D721Med (cell line): ENCODE measurements around the gene OR2B3.

Experiments
- DNase-seq: peaks from one replicate; pipeline ENCODE4 v3.0.0; 2011; ENCODE audit warnings: low spot score; ENCODE audit not compliant: insufficient read length
- FAIRE-seq: peaks from 2 replicates; lab custom pipeline; 2011; peaks lifted over from hg19 to GRCh38; lab: Jason Lieb, UNC
- TF ChIP-seq, protein P1 (sequence below): IDR thresholded peaks from 2 replicates; pipeline ENCODE4 v1.5.1; 2012; ENCODE audit warnings: mild to moderate bottlenecking, control low read depth; ENCODE audit not compliant: insufficient read depth; ENCODE audit errors: missing control alignments

The OR2B3 gene

DNA sequence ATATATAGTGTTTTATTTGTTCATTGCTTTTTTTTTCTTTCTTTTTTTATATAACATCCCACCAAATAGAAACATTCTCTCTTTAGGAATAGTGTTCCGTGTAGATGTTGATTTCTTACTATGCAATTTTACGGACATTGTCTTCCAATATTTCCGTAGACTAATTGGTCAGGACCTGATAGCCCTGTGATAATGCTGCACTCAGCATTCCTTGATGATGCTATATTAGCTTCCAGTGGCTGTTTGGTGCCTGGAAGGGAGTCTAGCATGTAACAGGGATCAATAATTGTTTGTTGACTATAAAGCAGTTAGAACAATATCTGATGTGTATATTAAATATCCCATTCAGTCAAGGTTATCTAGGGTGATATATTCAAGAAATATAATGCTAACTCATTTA is 35.4 kb downstream of the OR2B3 start:
- no peak for DNase-seq
- TF ChIP-seq, protein P1, sequence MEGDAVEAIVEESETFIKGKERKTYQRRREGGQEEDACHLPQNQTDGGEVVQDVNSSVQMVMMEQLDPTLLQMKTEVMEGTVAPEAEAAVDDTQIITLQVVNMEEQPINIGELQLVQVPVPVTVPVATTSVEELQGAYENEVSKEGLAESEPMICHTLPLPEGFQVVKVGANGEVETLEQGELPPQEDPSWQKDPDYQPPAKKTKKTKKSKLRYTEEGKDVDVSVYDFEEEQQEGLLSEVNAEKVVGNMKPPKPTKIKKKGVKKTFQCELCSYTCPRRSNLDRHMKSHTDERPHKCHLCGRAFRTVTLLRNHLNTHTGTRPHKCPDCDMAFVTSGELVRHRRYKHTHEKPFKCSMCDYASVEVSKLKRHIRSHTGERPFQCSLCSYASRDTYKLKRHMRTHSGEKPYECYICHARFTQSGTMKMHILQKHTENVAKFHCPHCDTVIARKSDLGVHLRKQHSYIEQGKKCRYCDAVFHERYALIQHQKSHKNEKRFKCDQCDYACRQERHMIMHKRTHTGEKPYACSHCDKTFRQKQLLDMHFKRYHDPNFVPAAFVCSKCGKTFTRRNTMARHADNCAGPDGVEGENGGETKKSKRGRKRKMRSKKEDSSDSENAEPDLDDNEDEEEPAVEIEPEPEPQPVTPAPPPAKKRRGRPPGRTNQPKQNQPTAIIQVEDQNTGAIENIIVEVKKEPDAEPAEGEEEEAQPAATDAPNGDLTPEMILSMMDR: no peak
- FAIRE-seq: no peak

DNA sequence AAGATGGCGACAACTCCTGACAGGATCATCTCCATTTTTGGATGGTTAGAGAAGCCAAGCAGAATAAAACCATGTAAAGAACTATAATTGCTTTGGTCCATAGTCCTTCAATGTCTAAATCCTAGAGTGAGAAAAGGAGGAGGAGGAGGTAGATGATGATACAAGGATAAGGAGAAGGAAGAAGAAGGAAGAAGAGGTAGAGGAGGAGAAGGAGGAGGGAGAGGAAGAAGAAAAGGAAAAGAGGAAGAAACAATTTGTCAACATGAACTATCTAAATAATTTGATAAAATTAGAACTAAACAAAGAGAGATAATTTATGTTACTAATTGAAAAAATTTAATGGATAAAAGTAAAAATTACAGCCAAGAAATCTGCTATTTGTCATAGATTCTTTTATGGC is 42.0 kb downstream of the OR2B3 start, which contains the start of gene OR2W1:
Gene OR2W1 (minus strand): TSS at position 101 of the 400 bp plus-strand sequence. CDS start 0 bp downstream, at position 101.
- TF ChIP-seq, protein P1: no peak
- FAIRE-seq (no peak), DNase-seq (no peak)
